GM12892 (cell line): ENCODE results near the gene TRAPPC10.

Source experiments
- POLR2A ChIP-seq: IDR thresholded peaks from 2 replicates; pipeline ENCODE4 v1.6.1; 2011; ENCODE audit warnings: low read depth, low read length, control low read depth
- POLR2AphosphoS5 ChIP-seq: IDR thresholded peaks from 2 replicates; pipeline ENCODE4 v1.6.1; 2011; ENCODE audit warnings: low read depth, low read length, control low read depth
- TAF1 ChIP-seq: IDR thresholded peaks from 2 replicates; pipeline ENCODE4 v1.6.1; 2011; ENCODE audit warnings: low read depth, mild to moderate bottlenecking, control low read depth, low read length, borderline replicate concordance

DNA sequence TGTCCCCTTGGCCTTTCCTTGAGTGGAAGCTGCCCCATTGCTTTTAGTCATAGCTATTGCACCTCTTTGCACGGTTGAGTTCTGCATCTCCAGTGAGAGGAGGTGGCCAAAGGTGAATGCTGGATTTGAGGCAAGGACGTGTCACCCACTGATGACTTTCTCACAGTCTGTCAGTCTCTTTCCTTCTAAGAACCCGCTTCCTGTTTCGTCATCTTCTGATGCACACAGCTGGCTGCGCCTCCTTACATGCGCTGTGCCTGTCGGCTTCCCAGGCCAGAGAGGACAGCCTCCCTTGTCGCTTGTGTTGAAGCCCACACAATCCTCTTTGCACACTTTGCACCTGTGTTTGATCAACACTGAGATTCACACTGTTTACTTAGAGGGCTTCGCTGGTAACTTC lies 53.3 kb downstream of the TRAPPC10 start:
- TF ChIP-seq POLR2AphosphoS5 (no peak), TAF1 (no peak), POLR2A (no peak)
